Measurements from ENCODE around the gene DDX1. TPM values are rescaled to one million over a fixed set of nuclear protein-coding genes. Genes with fewer than 3 reads are reported as not detected.

The DDX1 gene
- total RNA-seq, 1 donor from 2014 or later = 48.1 TPM

DNA sequence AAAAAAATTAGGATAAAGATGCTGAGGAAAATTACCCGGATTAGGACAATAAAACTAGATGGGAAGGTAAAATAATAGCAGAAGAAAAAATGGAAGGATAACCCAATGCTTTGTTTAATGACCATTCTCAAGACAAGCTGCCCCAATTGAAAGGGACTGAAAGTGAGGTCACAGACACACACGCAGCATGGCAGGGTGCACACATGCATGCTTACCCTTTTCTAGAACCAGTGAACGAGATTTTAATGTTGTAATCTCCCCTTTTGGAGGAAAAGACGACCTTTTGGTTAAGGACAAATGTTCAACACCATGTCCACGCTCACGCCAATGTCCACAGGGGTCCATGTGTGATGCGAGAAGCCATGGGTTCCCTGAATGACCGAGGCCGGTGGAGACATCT, 70.9 kb downstream of the DDX1 start:
- no peaks in the 10 kb centered on the region for H3K27me3 ChIP-seq
- no peaks in the 10 kb centered on the region for H3K9me3 ChIP-seq
- no peaks in the 10 kb centered on the region for H3K36me3 ChIP-seq
- TF ChIP-seq, protein P1, sequence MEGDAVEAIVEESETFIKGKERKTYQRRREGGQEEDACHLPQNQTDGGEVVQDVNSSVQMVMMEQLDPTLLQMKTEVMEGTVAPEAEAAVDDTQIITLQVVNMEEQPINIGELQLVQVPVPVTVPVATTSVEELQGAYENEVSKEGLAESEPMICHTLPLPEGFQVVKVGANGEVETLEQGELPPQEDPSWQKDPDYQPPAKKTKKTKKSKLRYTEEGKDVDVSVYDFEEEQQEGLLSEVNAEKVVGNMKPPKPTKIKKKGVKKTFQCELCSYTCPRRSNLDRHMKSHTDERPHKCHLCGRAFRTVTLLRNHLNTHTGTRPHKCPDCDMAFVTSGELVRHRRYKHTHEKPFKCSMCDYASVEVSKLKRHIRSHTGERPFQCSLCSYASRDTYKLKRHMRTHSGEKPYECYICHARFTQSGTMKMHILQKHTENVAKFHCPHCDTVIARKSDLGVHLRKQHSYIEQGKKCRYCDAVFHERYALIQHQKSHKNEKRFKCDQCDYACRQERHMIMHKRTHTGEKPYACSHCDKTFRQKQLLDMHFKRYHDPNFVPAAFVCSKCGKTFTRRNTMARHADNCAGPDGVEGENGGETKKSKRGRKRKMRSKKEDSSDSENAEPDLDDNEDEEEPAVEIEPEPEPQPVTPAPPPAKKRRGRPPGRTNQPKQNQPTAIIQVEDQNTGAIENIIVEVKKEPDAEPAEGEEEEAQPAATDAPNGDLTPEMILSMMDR (IDR thresholded peaks at IDR 0.05) = no peak
- no peak for TF ChIP-seq POLR2AphosphoS5 (IDR thresholded peaks at IDR 0.05; ENCODE audit: insufficient read depth in 1 of 2, low read depth in 1 of 2)
- no peak for TF ChIP-seq POLR2A (IDR thresholded peaks at IDR 0.05)
- H3K4me1 ChIP-seq = no peaks in the 10 kb centered on the region
- intact Hi-C loops (cut with DNase I) = no loop called here
- DNase-seq (ENCODE audit: extremely low spot score in 2 of 2) = no peak
- H3K4me3 ChIP-seq = no peak overlapping the region
- H3K27ac ChIP-seq = no peak overlapping the region

DNA sequence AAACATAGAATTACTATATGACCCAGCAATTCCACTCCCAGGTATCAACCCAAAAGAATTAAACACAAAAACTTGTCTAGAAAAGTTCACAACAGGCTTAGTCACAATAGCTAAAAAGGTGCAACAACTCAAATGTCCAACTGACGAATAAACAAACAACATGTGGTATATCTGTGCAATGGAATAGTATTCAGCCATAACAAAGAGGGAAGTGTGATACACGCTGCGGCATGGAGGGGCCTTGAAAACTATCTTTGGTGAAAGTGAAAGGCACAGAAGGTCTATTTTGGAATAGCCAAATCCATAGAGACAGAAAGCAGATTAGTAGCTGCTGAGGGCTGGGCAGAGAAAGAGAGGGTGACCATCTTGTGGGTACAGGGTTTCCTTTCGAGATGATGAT, 72.1 kb downstream of the DDX1 start:
- intact Hi-C loops (cut with DNase I) = no loop called here
- Histone ChIP-seq H3K27ac (no peak overlapping the region), H3K4me3 (no peak overlapping the region), H3K4me1 (no peaks in the 10 kb centered on the region), H3K36me3 (no peaks in the 10 kb centered on the region), H3K27me3 (no peaks in the 10 kb centered on the region), H3K9me3 (no peaks in the 10 kb centered on the region)
- DNase-seq (ENCODE audit: extremely low spot score in 2 of 2) = no peak
- TF ChIP-seq POLR2A (IDR thresholded peaks at IDR 0.05) (no peak), POLR2AphosphoS5 (IDR thresholded peaks at IDR 0.05; ENCODE audit: insufficient read depth in 1 of 2, low read depth in 1 of 2) (no peak)
- TF ChIP-seq, protein P1 (IDR thresholded peaks at IDR 0.05) = no peak

DNA sequence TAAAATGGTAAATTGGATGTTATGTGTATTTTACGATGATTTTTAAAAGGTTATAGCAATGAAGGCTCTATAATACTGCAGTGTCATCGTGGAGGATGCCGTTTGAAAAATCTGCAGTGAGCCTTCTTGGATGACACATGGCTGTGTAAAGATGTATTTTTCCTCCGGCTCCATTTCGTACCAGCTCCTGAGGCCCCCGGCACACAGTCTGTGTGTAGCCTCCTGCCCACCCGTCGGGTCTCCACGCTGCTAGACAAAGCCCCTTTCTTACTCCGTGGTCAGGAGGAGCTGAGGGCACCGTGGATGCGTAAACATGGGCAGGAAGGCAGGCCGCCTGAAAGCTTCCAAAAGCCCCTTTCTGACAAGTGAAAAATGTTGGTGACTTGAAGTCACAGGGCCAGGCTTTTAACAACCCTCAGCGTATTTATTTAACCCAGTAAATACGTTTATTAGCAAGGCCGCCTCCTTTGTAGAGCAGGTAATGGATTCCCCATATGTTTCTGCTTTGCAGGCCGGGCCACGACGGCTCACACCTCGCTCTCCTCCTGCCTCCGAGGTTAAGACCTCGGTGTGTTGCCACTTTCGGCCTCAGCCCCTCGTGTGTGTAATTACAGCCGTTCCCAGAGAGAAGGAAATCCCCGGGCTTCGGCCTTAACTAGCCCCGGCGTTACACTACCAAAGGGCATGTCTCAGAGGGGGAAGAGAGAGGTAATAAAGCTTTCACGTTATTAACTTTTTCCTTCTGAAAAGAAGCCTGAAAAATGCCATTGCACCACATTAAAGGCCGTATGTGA, 72.8 kb downstream of the DDX1 start:
- H3K9me3 ChIP-seq = no peaks in the 10 kb centered on the region
- intact Hi-C loops (cut with DNase I) = no loop called here
- no peaks in the 10 kb centered on the region for H3K36me3 ChIP-seq
- no peaks in the 10 kb centered on the region for H3K27me3 ChIP-seq
- H3K4me1 ChIP-seq = no peaks in the 10 kb centered on the region
- DNase-seq (ENCODE audit: extremely low spot score in 2 of 2) = no peak
- no peak for TF ChIP-seq POLR2AphosphoS5 (IDR thresholded peaks at IDR 0.05; ENCODE audit: insufficient read depth in 1 of 2, low read depth in 1 of 2)
- no peak overlapping the region for H3K27ac ChIP-seq
- no peak overlapping the region for H3K4me3 ChIP-seq

DNA sequence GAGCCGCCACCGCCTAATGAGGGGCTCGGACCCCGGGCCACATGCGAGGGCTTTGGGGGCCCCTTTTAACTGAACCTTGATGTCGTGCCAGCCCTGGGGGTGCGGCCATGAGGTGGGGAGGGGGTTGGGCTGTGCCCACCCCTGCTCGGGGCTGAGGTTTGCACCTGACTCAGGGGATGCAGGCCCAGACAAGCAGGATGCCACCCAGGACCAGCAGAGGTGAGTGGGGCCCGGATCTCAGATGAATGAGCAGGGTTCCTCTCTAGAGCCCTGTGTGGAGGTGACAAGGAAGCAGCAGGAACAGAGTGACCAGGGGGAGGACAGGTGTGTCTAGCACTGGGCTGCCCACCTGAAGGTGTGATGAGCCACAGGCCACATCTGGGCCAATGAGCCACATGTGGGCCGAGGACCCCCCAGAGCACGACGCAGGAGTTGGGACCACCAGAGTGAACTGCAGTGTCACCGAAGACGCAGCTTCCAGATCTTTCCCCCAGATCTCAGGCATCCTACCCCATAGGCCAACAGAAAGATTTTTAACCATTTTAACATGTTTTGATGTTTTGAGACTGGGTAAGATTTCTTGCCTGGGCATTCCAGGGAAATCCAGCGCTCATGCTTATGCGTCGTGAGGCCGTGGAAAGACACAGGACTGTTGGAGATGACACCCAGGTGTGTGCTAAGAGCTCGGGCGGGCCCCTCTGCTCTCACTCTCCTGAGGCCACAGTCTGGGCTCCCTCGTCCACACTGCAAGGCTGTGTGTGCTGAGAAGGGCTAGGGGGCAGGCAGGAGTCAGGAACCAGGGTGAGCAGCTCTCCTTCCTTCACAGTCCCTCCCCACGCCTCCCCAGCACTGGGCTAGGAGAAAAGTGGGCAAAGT, 73.6 kb downstream of the DDX1 start:
- Histone ChIP-seq H3K9me3 (no peaks in the 10 kb centered on the region), H3K36me3 (no peaks in the 10 kb centered on the region), H3K4me1 (no peaks in the 10 kb centered on the region), H3K27ac (no peak overlapping the region), H3K27me3 (no peaks in the 10 kb centered on the region), H3K4me3 (no peak overlapping the region)
- no peak for DNase-seq (ENCODE audit: extremely low spot score in 2 of 2)
- intact Hi-C loops (cut with DNase I) = no loop called here
- TF ChIP-seq POLR2AphosphoS5 (IDR thresholded peaks at IDR 0.05; ENCODE audit: insufficient read depth in 1 of 2, low read depth in 1 of 2) (no peak), POLR2A (IDR thresholded peaks at IDR 0.05) (no peak)
- TF ChIP-seq, protein P1 (IDR thresholded peaks at IDR 0.05) = no peak

DNA sequence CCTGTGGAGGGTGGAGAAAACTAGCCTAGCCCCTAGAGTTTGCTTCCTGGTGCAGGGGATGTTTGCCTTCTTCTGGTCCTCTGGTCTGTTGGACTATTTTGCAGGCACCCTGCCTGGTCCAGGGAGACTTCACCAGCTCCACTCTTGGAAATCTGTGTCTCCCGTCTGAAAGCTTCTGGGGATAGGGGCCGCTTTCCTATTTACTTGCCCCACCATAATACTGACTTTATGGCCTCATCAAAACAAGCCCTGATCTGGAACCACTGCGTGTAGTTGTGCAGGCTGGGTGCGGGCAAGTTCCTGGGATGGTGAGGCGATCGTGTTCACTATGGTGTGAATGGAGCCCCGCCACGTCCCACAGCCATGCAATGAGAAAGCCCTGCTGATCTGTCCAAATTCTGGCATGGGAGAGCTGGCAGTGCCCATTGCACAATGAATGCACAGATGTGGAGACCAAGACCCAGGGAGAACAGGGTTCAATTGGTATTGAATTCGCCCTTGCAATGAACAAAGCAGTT, 74.3 kb downstream of the DDX1 start:
- TF ChIP-seq POLR2A (IDR thresholded peaks at IDR 0.05) = no peak
- TF ChIP-seq, protein P1 (IDR thresholded peaks at IDR 0.05) = no peak
- TF ChIP-seq POLR2AphosphoS5 (IDR thresholded peaks at IDR 0.05; ENCODE audit: insufficient read depth in 1 of 2, low read depth in 1 of 2) = no peak
- Histone ChIP-seq H3K36me3 (no peaks in the 10 kb centered on the region), H3K27me3 (no peaks in the 10 kb centered on the region), H3K27ac (no peak overlapping the region), H3K9me3 (no peaks in the 10 kb centered on the region), H3K4me1 (no peaks in the 10 kb centered on the region), H3K4me3 (no peak overlapping the region)
- intact Hi-C loops (cut with DNase I) = no loop called here
- no peak for DNase-seq (ENCODE audit: extremely low spot score in 2 of 2)
